Measurements from ENCODE around the gene MEIS2.

MEIS2 gene

DNA sequence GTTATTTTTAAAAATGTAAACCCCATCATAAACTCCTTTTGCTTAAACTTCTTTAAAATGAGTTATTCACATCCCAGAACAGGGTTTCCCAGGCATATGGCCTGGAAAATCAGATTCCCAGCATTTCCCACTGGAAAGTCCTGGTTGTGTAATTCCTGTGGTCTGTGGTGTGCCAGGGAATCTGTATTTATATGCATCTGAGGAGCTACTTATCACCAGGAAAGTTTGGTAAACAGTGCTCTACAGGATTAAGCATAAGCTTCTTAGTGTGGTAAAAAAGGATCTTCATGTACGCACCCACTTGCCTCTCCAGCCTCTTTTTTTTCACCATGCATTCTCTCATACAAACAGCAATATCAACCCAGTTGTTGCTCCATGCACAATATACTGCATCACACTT is 28.2 kb downstream of the MEIS2 start:
- no peak for DNase-seq

GRCh38 chr15:37071134-37071533 is 29.2 kb downstream of the MEIS2 start:
- DNase-seq = no peak

DNA sequence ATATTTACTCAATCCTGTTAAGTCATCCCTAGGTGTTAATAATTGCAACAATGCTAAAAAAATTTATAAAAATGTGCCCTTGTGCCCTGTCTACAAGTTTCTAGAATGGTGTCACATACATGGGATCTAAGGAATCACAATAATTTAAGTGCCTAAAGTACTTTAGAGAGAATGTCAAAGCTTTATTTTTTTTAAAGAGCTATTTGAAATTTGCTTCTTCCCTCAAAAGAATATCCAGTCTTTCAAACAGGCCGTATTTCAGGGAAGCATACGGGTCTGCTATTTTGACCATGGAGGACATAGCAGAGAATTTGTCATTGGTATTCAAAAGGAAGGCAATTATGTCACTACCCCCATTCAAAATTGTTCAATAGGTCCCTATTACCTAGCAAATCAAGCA is 29.7 kb downstream of the MEIS2 start:
- no peak for DNase-seq

DNA sequence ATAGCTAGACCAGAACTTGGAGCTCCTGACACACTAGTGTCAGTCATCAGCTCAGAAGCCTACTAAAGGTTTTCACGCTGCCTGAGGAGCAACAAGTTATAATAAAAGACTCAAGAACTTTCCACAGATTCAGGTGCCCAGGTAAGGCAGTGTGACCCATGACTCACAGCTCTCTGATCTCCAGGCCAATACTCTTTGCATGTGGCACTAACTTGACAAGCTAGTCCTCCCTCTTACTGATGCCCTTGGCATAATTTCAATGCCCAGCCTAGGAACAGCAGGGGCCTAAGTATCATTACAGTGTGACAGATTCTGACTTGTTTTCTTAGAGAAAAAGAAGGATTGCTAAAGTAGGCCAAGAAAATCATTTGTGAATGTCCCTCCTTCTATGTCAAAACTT is 38.4 kb downstream of the MEIS2 start:
- no peak for DNase-seq

- no peak for DNase-seq
Observed at GRCh38 chr15:37059086-37059485, 41.3 kb downstream of the MEIS2 start.

DNA sequence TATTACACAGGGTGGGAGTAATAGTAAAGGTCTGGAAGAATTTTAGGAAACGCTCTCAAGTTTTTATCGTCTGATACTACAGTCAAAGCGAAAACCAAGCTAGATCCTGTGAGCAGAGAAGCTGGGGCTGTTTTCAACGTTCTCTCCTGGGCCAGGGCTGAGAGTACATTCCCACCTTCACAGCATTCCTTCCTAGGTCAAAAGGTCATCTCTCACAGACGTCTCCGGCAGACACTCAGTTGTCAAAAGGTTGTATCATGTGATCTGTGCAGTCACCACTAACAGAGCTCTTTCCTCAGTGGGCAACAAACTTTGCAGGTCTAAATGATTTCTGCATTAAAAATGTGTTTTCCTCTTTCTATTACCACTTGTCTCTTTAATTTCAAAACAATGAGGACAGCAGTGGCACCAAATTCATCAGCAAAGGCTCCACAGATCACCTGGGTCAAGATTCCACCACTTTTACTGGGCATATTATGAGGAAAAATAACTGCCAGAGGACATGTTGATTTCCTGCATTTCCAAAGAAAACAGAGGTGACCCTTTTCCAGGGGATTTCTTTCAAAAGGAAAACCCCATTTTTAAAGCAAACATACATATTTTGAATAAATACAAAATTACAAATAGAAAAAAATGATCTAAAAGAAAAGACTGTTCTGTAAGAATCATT is 41.9 kb downstream of the MEIS2 start:
- no peak for DNase-seq

- no peak for DNase-seq
Observed at GRCh38 chr15:37057831-37058230, 42.5 kb downstream of the MEIS2 start.

DNA sequence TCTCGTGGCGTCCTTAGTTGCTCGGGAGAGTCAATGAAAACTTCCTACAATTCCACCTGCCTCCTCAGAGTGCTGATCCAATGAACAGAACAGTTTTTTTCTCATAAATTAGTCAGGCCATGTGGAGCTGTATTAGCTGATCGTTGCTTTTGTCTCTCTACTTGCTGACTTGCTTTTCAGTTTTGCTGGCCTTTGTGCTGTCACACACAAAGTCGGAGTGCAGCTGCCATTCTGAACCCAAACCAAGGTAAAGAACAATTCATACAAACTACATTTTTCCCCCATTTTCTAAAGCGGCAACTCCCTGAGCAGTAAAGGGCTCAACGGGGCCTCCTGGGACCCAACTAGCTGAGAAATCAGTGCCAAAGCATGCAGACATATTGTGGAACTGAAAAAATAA is 43.1 kb downstream of the MEIS2 start:
- DNase-seq = no peak

DNA sequence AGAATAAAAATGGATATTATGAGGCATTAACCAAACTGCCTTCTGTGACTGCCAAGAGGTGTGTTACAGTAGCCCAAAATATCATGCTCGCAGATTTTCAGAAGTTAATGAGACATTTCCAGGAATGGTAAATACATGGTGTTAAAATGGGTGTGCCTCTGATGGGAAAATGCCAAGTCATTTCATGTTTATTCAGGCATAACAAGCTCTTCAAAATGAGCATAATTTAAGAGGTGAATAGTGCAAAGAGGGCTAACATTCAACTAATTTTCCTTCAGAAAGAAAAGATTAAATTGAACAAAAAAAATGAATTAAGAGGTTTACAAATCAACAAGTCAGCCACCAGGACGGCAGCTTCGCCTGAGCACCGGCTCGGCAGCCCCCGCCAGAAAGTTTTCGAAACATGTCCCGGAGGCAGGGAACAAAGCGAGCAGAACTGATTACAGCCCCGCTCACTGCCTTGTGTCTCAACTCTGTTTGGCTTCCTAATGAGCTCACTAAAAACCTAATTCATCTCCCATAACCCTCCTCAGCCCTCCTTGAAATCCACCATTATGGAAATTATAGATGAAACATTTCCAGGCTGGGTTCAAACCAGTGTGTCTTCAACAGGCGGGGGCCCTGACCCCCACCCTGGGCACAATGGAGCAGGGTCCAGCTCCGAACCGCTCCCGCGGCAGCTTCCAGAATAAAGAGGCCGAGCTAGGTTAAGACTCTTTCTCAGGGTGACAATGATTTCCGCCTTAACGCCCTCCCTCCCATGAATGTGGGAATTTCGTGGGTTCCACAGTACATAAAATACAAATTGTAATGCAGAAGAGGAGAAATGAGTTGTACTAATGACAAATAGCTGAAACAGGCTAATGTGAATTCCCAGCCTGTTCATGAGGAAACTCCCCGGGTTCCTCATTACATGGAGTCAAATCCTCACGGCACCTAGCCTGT is 43.9 kb downstream of the MEIS2 start:
- no peak for DNase-seq

GRCh38 chr15:37055481-37055880 is 44.9 kb downstream of the MEIS2 start:
- DNase-seq = no peak

DNA sequence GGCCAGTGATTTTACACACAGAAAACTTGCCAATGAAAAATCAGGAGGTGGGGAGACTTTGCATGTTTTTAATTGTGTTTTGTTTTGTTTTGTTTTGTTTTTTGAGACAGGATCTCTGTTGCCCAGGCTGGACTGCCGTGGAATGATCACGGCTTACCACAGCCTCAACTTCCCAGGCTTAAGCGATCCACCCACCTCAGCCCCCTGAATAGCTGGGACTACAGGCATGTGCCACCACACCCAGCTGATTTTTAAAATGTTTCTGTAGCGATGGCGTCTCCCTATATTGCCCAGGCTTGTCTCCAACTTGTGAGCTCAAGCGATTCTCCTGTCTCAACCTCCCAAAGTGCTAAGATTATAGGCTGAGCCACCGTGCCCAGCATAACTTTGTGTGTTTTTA is 46.0 kb downstream of the MEIS2 start:
- no peak for DNase-seq

DNA sequence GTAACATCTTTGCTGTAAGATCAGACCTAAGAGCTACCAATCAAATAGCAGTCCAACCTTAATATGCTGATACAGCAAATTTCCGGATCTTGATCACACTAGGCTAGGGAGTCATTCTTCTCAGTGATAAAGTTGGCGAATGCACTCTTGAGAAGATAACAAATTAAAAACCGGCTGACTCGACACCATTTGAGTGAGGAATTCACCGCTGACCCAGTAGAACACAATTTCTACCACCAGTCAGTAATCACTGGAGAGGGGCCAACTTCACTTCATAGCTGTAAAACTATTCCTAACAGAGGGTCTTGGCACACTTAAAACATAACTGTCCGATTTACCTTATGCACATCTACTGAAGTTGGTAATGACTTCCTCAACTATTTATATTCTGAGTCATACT is 47.2 kb downstream of the MEIS2 start:
- DNase-seq = no peak

DNA sequence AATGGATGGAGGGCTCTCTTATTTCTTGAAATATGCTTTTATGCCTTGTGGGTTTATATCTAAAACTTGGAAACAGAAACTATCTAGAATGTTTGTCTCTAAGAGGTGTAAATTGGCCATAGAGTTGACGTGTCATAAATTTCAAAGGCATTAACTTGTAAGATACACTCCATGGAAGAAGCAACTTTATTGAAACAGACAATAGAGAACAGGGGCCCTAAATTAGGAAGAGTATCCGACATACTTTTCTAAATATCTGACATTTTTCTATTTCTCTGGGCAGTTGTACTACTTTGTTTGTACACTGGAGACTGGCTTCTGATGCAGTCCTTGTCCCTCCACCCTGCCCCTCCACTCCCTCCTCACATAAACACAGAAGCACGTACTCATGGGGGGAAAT is 50.0 kb downstream of the MEIS2 start:
- no peak for DNase-seq

DNA sequence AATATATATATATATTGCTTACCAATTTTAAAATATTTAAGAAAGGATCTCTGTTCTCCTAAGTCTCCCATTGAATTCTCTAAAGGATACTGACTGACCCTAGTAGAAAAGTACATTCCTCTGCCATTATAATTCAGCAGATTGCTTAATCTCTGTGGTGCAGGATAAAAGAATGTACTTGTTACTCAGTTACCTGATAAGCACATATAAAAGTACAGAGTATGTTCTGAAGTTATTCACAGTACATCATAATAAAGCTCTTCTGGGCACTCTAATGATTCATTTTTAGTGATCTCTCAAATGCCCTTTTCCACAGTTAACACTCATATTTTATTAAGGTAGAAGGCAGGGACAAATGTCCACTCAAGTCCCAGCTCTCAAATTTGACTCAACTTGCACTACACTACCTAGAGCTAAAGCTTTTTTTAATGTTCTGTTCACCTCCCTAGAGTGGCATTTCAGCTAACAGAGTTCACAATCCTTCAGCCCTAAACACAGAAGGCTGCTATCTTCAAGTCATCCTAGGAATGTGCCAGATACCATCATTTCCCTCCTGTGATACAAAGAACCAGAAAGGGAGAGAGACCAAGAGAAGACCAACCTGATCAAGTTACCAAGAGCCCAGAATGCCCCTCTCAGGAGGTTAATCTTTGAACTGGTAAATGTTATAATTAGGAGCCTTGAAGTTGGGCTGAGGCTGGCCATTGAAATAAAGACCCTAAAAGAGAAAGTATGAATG is 53.3 kb downstream of the MEIS2 start:
- no peak for DNase-seq

DNA sequence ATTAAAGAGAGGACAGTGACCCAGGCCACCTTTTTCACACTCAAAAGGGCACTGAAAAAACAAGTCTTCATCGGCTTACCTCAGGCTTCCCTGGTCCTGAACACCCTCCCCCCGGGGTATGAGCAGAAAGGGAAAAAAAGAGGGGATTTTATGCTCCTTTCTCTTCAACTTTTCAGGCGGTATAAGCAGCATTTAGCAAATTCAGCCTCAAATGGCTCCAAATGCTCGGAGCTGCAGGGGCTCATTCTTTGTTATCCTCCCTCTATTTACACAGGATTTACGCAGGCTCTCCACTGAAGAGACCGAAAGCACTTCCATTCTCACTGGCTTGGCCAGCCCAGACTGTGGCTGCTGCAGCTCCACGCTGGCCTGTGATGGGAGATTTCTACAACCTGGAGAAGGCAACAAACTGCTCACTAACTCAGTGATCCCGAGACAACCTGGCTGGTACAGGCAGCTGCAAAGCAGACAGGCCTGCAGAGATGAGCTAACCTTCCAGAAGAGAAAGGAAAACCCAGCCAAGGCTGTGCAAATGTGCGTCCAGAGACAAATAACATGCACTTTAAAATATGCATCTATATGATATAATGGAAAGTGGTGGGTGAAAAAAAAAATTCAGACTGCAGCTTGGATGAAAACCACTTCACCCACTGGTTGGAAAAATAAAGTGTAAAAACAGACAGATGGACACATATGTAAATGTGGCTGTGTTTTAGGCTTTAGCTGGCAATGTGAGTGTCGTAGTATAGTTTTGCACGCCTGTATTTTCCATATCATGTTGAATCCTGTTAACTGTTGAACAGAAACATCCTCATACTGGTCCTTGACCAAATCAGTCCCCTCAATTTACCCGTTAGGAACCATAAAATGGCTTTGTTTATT is 54.2 kb downstream of the MEIS2 start:
- DNase-seq = no peak

DNA sequence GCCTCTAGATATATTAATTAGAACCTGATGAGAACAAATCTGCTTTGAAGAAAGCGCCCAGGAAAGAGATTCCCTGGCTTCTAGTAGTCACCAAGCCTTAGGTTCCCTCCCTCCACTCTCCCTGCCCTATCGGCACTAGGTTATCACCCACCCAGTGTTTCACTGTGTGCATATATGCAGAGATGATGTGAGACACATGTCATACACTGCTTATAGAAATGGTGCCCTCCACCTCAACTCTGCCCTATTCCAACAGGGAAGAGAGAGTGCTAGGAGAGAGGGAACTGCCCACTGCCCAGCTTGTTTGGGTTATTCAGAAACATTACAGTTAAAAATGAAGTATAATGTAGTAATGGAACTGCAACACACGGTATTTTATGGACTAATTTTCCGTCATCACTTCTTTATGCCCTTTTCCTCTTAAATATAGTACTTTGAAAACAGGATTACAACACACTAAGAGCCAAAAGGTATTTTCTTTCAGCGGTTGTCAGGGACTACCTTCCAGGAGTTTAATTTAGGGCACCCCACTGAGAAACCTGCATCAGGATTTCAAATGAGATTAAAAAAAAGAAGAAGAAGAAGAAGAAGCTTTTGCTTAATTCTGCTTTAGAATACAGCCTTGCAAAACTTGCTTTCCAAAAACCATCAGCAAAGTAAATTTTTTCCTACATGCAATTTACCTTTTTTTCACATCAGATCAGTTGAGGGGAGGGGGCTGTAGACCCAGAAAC is 55.3 kb downstream of the MEIS2 start:
- no peak for DNase-seq

- no peak for DNase-seq
Observed at GRCh38 chr15:37041836-37042235, 58.5 kb downstream of the MEIS2 start.

GRCh38 chr15:37041042-37041441 is 59.3 kb downstream of the MEIS2 start:
- no peak for DNase-seq

DNA sequence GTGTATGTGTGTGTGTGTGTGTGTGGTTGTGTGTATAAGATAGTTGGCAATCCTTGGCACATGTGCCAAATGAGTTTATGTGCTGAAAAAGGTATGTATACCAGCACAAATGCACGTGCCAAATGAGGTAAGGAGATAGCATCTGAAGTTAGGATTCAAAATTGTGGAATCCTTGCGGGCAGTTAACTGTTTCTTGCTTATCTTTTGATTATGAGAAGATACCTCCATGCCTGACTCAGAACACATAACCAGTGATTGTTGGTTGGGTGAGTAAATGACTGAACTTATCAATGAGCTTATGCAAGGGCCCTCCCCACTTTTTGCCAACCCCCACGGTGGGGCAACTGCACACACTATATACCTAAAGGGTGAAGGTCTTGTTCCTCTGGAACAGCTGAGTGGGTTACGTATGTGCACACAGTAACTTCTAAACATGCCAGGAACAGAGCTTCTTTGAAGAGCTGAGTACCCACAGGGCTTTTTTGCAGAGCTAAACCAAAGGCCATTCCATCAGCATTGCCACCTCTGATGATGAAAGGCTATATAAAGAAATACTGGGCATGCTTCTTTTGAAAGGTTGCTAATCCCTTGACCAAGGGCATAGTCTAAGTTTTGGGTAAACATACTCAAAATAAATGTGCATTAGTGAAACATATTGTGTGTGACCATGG is 60.1 kb downstream of the MEIS2 start:
- no peak for DNase-seq

GRCh38 chr15:37038716-37039106 is 61.6 kb downstream of the MEIS2 start:
- DNase-seq = no peak
